IPS-11a (cell line): ENCODE measurements around the gene BCR.
"Not testable (repeated sequence)": the region's sequence is repeated elsewhere in the genome, so short reads cannot be mapped to it uniquely, and the experiment has no call there.

Experiments
- H3K4me3 ChIP-seq: one replicate; pipeline ENCODE4 v1.5.1; 2013; ENCODE audit warnings: low read depth, low read length, control low read depth

Gene BCR

DNA sequence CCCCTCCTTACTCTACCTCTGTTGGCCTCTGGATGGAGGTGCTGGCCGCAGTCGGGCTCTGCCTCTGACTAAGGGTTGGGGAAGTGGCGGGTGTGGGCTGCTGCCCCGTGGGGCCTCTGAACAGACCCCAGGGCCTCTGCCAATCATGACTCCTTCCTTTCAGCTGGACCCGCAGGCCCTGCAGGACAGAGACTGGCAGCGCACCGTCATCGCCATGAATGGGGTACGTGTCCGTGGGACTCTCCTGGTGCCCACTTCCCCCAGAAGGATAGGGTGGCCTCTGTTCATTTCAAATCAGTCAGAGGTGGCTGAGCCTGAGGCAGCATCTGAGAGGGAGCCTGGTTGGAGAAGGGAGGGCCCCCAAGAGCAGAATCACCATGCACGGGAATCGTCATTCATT lies 129.0 kb downstream of the BCR start:
- H3K4me3 ChIP-seq, result not testable (repeated sequence)

DNA sequence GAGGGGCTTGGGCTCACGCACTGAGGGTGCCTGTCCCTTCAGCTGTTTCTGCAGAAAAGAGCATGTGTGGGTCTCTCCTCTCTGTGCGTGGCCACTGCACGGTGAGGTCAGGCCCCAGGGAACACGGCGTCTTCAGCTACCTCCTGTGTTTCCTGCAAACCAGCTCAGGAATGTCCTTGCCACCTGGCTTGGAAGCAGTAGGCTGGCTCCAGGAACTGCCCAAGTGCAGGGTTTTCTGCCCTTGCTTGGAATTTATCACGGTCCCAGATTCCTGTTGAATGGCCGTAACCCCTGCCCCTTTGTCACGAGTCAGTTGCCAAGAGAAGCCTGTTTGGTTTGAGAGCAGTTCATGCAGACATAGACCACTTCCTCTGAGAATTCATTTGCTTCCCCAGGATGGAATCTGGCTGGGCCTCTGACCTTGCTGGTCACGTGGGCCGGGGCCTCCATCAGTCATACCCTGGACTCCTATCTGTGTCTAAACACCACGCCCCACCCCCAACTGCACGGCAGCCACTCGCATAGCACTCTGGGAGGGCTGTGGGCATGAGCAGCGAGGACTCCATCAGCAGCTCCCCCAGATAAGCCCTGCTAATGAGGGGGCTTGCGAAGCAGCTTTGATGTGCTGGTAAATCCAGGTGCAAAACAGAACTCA lies 130.3 kb downstream of the BCR start:
- H3K4me3 ChIP-seq, result not testable (repeated sequence)

DNA sequence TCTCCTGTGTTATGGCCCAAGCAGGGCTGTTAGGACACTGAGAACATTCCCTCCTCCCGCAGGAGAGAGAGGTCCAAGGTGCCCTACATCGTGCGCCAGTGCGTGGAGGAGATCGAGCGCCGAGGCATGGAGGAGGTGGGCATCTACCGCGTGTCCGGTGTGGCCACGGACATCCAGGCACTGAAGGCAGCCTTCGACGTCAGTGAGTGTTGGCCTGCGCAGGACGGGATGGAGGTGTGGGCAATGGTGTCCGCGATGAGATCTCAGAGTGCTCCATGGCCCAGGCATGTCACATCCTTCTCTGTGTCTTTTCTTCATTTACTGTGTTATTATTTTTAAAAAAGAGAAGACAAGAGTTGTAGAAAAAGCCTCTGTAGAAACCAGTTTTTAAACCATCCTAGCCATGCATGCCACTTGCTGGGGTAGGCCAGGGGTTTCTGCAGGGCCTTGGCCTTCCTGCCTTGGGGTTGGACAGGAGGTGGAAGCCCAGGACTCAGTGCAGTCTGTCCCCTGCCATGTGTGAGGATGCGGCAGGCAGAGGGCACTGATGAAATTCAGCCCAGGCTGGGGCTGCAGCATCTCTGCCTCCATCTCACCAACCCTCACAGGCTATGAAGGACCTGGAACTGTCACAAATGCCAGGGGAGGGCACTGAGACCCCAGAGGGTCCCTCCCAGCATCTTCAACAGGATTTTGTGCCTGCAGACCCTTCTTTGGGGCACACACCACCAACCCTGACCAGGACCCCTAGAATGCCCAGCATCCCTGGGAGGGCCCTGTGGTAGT lies 131.5 kb downstream of the BCR start:
- H3K4me3 ChIP-seq, result not testable (repeated sequence)

- no peak overlapping the region for H3K4me3 ChIP-seq
Observed at GRCh38 chr22:23313791-23314567, 133.7 kb downstream of the BCR start.

GRCh38 chr22:23315341-23315917 lies 135.1 kb downstream of the BCR start:
- no peak overlapping the region for H3K4me3 ChIP-seq

- H3K4me3 ChIP-seq, result not testable (repeated sequence)
Observed at GRCh38 chr22:23316596-23316995, 136.3 kb downstream of the BCR start.

DNA sequence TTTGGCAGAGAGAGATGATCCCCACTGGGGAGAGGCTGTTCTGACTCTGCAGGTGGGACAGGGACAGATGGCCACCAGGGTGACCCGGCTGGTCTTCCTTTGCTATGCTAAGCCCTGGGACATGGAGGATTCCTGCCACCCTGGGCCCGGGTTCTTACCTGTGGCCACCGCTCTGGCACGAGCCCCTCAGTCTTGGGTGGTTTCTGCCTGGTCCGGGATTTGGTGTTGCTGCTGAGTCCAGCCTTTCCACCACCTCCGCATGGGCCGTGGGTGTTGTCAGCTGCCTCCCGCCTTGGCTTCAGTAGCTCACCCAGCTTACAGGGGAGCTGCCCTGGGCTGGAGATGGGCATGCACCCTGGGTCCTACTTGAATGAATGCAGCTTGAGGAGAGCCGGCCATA lies 138.0 kb downstream of the BCR start:
- H3K4me3 ChIP-seq, result not testable (repeated sequence)

DNA sequence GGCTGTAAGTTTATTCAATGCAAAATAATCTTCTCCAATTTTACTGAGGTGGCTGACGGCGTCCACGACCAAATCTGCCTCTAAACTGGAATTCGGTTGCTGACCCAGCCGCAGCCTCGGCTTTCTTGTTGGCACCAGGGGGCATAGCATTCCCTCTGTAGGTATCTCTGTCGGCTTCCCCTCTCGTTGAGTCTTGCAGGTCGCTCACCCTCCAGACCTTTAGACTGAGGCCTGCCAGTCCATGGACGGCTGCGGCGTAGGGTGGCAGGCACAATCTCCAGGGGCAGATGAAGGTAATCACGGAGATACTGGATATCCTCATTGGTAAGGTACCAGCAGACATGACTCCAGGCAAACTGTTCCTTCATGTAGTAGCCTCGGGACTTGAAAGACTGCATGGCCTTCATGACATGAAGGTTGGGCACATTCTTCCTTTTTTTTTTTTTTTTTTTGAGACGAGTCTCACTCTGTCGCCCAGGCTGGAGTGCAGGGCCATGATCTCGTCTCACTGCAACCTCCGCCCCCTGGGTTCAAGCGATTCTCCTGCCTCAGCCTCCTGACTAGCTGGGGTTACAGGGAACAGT lies 142.3 kb downstream of the BCR start:
- not testable (repeated sequence) for H3K4me3 ChIP-seq

DNA sequence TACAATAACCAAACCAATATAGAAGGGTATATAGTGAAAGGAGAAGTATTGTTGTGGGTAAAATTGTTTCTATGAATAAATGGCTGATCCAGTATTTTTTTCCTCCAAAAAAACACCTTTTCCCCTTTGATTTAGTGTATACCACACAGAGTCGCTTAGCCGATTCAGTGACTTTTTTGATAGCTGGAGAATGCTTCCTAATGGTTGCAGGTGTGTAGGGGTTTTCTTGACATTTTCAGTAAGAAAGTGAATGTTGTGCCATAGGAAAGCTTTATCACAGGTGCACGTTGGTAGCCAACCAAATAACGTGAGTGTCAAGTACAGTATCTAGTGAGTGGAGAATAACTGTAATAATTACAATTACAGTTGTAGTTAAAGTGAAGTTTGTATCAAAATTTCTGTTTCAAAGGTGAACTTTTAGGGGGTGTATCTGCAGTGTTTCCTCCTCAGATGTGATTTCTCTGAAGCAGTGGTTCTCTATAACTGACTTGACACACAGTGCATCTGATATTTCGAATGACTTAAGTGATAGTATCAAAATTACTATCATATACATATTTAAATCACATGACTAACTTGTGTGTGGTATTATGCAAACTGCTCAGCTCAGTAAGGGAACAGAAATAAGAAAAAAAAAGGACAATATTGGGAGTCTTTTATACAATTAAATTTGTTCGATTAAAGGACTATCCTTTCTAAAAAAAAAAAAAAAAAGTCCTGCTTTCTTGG lies 143.8 kb downstream of the BCR start:
- H3K4me3 ChIP-seq, result not testable (repeated sequence)

DNA sequence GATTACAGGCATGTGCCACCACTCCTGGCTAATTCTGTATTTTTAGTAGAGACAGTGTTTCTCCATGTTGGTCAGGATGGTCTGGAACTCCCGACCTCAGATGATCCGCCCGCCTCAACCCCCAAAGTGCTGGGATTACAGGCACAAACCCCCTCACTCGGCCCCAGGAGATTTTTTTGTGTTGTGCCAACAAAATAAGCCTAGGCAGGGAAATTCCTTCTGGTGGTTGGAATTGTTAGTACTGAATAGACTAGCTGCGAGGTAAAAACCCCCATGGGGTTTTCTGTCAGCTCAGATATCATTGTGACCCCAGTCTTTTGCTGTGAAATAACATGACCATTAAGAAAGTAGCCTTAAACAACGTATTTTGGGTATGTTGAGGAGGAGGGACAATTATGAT lies 144.9 kb downstream of the BCR start:
- H3K4me3 ChIP-seq, result no peak overlapping the region

DNA sequence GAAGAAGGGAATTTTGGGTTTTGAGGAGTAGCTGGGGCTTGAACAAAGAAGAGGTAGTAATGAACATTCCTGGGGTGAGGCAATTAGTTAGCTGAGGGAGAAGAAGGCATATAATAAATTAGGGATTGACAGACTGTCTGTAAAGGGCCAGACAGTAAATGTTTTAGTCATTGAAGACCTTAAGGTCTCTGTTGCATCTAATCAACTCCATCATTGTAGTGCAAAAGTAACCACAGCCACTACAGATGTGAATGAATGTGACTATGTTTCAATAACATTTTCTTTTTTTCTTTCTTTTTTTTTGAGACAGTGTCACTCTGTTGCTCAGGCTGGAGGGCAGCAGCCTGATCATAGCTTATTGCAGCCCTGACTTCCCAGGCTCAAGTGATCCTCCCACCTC lies 153.5 kb downstream of the BCR start:
- H3K4me3 ChIP-seq, result not testable (repeated sequence)

GRCh38 chr22:23337672-23338071 lies 157.4 kb downstream of the BCR start:
- H3K4me3 ChIP-seq, result not testable (repeated sequence)

- not testable (repeated sequence) for H3K4me3 ChIP-seq
Observed at GRCh38 chr22:23341942-23342695, 161.8 kb downstream of the BCR start.

DNA sequence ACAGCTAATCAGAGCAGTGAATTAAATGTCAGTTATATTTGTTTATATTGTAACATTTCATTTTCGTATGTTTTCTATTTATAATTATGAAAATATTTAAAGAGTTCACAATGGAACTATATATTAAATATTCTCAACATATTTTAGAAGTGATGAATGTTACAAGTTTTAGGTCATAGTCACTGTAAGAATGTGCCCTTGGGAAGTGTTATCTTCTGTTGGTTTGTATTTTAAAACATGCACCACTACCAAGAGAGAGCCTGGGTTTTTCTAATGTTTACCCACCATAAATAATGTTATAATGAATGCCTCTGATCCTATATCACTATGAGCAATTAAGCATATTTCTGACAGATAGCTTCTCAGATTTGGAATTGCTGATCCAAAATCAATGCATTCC lies 171.0 kb downstream of the BCR start:
- H3K4me3 ChIP-seq, result no peak overlapping the region

- no peak overlapping the region for H3K4me3 ChIP-seq
Observed at GRCh38 chr22:23353004-23353403, 172.7 kb downstream of the BCR start.

DNA sequence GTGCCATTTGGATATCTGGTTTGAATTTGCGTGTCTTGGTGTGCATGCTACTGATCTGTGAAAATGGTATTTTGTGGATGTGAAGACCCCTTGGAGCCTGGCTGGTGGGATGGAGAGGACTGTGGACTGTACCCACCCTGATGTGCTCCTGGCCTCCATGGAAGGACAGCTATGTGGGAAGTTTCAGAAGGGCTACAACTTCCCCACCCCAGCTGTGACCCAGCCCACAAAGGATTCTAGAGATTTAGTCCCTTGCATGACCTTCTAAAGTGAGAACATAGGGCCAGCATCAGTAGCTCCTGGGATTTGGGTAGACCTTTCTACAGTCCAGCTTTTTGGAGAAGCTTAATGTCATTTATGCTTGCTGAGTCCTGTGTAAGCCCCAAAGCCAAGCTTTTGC lies 173.4 kb downstream of the BCR start:
- H3K4me3 ChIP-seq, result no peak overlapping the region

DNA sequence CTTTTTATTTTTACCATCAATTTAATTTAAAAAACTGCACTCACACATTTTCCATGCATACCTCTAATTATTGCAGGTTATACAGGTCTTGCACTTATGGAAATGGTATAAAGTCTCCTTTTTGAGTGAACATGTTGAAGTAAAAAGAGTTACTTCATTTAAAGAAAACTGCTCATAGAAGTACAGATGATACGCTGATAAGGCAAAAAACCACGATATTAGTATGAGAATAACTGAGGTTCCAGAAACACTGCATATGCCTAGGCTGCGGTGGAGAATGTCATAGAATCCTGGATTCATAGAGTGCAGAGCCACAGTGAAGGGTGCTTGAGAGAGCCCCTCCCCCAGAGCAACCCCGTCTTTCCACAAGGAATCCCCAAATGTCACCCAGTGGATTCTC lies 175.8 kb downstream of the BCR start:
- H3K4me3 ChIP-seq, result no peak overlapping the region

DNA sequence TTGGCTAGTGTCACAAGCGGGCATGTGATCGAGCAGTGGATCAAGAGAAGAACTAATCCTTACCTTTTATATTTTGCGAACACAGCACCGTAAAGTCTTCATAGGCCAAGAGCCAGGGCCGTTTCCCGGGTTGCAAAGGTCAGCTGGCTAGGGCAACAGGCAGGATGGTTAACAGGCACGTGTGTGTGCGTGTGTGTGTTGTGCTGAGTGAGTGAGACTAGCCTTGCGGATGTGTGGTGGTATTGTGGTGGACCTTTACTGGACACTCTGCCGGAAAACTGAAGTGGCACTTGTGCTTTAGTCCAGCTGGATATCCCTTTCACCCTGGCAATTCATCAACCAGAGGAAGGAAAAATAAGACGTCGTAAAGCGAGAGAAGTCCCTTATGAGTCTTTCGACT lies 176.7 kb downstream of the BCR start:
- H3K4me3 ChIP-seq, result no peak overlapping the region

GRCh38 chr22:23359583-23360123 lies 179.3 kb downstream of the BCR start:
- H3K4me3 ChIP-seq, result no peak overlapping the region

GRCh38 chr22:23361676-23362075 lies 181.4 kb downstream of the BCR start:
- no peak overlapping the region for H3K4me3 ChIP-seq
